Activated B cell treated with CpG ODN at 0.5 μM for 24 hours (primary cell): ENCODE measurements around the gene ONECUT2. TPM values are rescaled to one million over a fixed set of nuclear protein-coding genes. Genes with fewer than 3 reads are reported as not detected.

Experiments used
- ATAC-seq: fragments of 200-7000 bp; cut with Tn5 transposase; one replicate; pipeline ENCODE4 v1.10.0; 2021; ENCODE audit warnings: low read depth, mild to moderate bottlenecking, moderate library complexity
- CTCF ChIA-PET: fragments of 350-600 bp; sonication (Branson Sonifier 250); formaldehyde crosslinking; loops from one replicate; lab custom pipeline; 2021; ENCODE audit warnings: antibody characterized with exemption; lab: Charles Lee
- POLR2A ChIA-PET: fragments of 350-600 bp; sonication (Branson Sonifier 250); formaldehyde crosslinking; loops from one replicate; lab custom pipeline; 2021; ENCODE audit warnings: antibody characterized with exemption; lab: Charles Lee
- DNase-seq: peaks from one replicate; pipeline ENCODE4 v3.0.0; 2022
- H3K27ac Mint-ChIP-seq: one replicate; pipeline ENCODE4 v1.8.0; 2020; ENCODE audit warnings: mixed read lengths
- H3K27me3 Mint-ChIP-seq: one replicate; pipeline ENCODE4 v1.8.0; 2021; ENCODE audit warnings: mixed read lengths
- H3K36me3 Mint-ChIP-seq: one replicate; pipeline ENCODE4 v1.8.0; 2021; ENCODE audit warnings: low read depth, mixed read lengths
- H3K4me1 Mint-ChIP-seq: one replicate; pipeline ENCODE4 v1.8.0; 2021; ENCODE audit warnings: mixed read lengths
- H3K4me3 Mint-ChIP-seq: one replicate; pipeline ENCODE4 v1.8.0; 2020; ENCODE audit warnings: mild to moderate bottlenecking, mixed read lengths
- H3K9me3 Mint-ChIP-seq: one replicate; pipeline ENCODE4 v1.8.0; 2020; ENCODE audit warnings: mixed read lengths
- intact Hi-C: fragments of 100-400 bp; cut with micrococcal nuclease; formaldehyde crosslinking; loops from one replicate; pipeline ENCODE4 v1.15.1; 2024
- total RNA-seq: library from RNA; stranded (reverse); gene quantifications from 2 replicates; pipeline ENCODE4 v1.2.3, GENCODE V29; 2022
- TF ChIP-seq, protein P1 (sequence below): fragments of 200-600 bp; IDR thresholded peaks from one replicate; pipeline ENCODE4 v1.8.0; 2022; ENCODE audit warnings: antibody characterized with exemption, mild to moderate bottlenecking

ONECUT2 gene
- total RNA-seq, 1 donor from 2014 or later, result not detected

DNA sequence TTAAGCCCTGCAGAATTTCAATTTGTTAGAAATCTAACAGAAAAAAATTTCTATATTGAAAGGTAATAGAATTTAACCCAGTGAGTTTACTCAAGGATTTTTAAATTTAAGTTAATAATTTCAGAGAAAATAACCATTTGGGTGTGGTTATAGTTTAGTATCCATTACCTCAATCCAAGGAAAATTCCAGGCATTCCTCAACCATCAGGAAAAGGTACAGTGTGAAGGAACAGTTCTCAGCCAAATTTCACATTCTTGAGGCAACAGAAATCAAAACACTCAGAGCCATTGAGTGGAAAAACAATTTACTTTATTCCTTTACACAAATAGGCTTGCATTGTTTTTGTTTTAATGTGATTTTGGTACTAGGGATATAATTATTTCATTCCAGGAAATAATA is 45.6 kb downstream of the ONECUT2 start:
- Mint-ChIP-seq H3K36me3 (no peaks in the 10 kb centered on the region), H3K9me3 (no peaks in the 10 kb centered on the region), H3K4me1 (peaks cover 6% of the 10 kb centered on the region), H3K4me3 (no peak overlapping the region), H3K27me3 (peaks cover 23% of the 10 kb centered on the region), H3K27ac (no peak overlapping the region)
- POLR2A ChIA-PET, result no interaction called here
- CTCF ChIA-PET, result no interaction called here
- TF ChIP-seq, protein P1, sequence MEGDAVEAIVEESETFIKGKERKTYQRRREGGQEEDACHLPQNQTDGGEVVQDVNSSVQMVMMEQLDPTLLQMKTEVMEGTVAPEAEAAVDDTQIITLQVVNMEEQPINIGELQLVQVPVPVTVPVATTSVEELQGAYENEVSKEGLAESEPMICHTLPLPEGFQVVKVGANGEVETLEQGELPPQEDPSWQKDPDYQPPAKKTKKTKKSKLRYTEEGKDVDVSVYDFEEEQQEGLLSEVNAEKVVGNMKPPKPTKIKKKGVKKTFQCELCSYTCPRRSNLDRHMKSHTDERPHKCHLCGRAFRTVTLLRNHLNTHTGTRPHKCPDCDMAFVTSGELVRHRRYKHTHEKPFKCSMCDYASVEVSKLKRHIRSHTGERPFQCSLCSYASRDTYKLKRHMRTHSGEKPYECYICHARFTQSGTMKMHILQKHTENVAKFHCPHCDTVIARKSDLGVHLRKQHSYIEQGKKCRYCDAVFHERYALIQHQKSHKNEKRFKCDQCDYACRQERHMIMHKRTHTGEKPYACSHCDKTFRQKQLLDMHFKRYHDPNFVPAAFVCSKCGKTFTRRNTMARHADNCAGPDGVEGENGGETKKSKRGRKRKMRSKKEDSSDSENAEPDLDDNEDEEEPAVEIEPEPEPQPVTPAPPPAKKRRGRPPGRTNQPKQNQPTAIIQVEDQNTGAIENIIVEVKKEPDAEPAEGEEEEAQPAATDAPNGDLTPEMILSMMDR, result no peak
- DNase-seq (no peak), ATAC-seq (no peak)
- intact Hi-C loops, result no loop called here

DNA sequence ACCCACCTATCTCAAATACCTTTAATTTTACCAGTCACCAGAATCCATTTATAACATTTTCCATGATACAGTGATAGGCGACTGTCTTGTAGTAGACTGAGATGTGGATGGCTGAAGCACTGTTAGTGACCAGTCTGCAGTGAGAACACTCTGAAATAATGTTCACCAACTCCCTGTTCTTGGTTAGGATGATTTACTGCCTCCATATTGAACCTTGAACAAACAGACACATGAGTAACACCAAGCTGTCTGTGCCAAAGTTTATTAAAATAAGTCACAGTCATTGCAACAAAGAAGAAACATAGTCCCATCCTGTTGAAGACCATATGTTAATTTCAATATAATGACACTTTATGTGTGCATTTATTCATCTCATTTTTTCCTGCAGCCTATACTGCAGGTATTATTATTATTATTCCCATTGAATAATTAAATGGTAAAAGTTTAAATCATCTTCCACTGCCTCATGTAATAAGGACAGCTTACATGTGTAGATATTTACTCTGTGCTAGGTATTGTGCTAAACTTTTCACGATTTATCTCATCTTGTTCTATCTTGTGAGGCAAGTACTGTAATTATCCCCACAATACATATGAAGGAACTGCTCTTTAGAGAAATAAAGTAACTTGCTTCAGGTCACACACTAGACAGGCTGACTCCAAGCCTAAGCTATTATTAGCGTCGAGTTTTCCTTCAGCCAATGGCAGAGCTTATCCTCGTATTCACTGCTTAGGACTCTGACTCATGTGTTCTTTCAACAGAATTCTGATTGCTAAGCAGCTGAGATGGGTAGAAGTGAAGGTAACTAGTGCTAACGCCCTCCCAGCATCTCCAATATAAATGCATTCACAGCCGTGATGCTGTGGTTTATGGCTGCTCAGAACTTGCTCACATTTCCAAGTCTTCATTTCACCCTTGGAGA is 62.5 kb downstream of the ONECUT2 start:
- TF ChIP-seq, protein P1, result no peak
- CTCF ChIA-PET, result no interaction called here
- Mint-ChIP-seq H3K9me3 (no peaks in the 10 kb centered on the region), H3K36me3 (no peaks in the 10 kb centered on the region), H3K27ac (no peak overlapping the region), H3K4me1 (no peaks in the 10 kb centered on the region), H3K27me3 (peaks cover 7% of the 10 kb centered on the region), H3K4me3 (no peak overlapping the region)
- intact Hi-C loops, result no loop called here
- DNase-seq (no peak), ATAC-seq (no peak)
- POLR2A ChIA-PET, result no interaction called here

DNA sequence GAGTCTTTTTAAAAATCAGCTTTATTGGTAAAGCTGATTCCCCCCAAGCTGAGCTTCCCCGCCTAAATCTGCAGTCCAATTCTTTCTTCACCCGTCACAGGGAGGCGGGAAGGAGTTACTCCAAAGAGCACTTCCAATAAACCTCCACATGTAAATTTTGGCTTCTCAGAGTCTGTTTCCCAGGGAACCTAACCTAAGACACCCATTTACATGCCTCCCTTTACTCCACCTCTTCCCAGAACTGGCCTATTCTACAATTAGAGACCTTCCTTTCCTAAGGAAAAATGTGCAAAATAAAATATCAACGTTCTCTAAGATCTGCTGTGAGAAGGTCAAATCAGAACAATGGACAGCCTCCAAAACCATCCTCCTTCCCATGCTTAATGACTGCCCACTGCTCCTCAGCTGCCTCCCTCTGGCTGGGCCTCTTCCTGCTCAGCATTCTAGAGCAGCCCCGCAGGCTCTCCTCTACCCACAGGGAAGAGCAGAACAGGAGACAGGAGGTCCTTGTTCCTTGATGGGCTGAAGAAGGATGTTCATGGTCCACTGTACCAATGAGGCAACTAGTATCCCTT is 63.6 kb downstream of the ONECUT2 start:
- Mint-ChIP-seq H3K9me3 (no peaks in the 10 kb centered on the region), H3K27me3 (peaks cover 8% of the 10 kb centered on the region), H3K27ac (no peak overlapping the region), H3K4me3 (no peak overlapping the region), H3K4me1 (no peaks in the 10 kb centered on the region), H3K36me3 (no peaks in the 10 kb centered on the region)
- ATAC-seq (no peak), DNase-seq (no peak)
- ChIA-PET POLR2A (no interaction called here), CTCF (no interaction called here)
- TF ChIP-seq, protein P1, result no peak
- intact Hi-C loops, result no loop called here

DNA sequence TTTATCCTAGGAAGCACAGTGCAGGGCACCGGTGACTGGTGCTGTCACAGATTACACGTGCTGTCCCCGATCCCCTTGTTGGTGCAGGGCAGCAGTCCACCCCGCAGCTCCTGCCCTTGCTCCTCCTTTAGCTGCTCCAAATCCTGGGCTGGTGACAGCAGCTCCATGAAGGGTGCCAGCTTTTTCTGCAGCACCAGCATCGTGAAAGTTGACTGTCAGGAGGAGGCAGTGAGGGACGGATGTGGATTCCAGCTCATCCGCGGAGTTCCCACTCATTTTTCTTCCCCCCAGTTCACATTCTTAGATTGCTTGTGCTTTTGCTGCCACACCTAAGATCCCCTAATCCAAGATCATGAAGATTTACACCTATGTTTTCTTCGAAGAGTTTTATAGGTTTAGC is 67.5 kb downstream of the ONECUT2 start:
- Mint-ChIP-seq H3K4me3 (no peak overlapping the region), H3K27me3 (peaks cover 16% of the 10 kb centered on the region), H3K4me1 (no peaks in the 10 kb centered on the region), H3K9me3 (no peaks in the 10 kb centered on the region), H3K36me3 (no peaks in the 10 kb centered on the region), H3K27ac (no peak overlapping the region)
- intact Hi-C loops, result no loop called here
- ChIA-PET CTCF (no interaction called here), POLR2A (no interaction called here)
- DNase-seq (no peak), ATAC-seq (no peak)
- TF ChIP-seq, protein P1, result no peak

DNA sequence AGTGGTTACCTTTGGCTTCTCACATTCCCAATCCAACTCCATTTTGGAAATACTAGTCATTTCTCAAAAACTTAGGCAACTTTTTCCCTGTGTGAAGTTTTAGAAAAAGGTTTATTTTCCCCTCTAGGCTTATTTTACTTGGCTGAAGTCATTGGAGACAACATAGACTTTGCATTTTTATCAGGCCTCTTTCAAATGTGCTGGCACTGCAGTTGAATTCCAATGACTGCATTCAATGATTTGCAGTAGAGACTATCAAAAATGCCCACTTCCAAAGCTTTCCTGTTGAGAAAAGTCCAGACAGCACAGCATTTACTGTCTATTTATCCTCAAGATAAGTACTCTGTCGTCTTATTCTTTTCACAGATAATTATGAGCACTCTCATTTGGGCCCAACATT is 70.1 kb downstream of the ONECUT2 start:
- ChIA-PET CTCF (no interaction called here), POLR2A (no interaction called here)
- ATAC-seq (no peak), DNase-seq (no peak)
- no peak overlapping the region for H3K27ac Mint-ChIP-seq
- H3K4me1 Mint-ChIP-seq, result no peaks in the 10 kb centered on the region
- TF ChIP-seq, protein P1, result no peak
- intact Hi-C loops, result no loop called here
- H3K27me3 Mint-ChIP-seq, result peaks cover 18% of the 10 kb centered on the region
- no peaks in the 10 kb centered on the region for H3K36me3 Mint-ChIP-seq
- H3K4me3 Mint-ChIP-seq, result no peak overlapping the region
- H3K9me3 Mint-ChIP-seq, result no peaks in the 10 kb centered on the region
